Activated gamma-delta T cell treated with anti-CD3 and anti-CD28 coated beads, Interleukin-2, amount 50 U/mL, for 16 hours (primary cell): ENCODE measurements around the gene HDAC10.
"Not testable (repeated sequence)": the region's sequence is repeated elsewhere in the genome, so short reads cannot be mapped to it uniquely, and the experiment has no call there.

ENCODE experiments used
- DNase-seq: peaks from one replicate; pipeline ENCODE4 v3.0.0-alpha.2; 2020; ENCODE audit warnings: low read depth

The HDAC10 gene

DNA sequence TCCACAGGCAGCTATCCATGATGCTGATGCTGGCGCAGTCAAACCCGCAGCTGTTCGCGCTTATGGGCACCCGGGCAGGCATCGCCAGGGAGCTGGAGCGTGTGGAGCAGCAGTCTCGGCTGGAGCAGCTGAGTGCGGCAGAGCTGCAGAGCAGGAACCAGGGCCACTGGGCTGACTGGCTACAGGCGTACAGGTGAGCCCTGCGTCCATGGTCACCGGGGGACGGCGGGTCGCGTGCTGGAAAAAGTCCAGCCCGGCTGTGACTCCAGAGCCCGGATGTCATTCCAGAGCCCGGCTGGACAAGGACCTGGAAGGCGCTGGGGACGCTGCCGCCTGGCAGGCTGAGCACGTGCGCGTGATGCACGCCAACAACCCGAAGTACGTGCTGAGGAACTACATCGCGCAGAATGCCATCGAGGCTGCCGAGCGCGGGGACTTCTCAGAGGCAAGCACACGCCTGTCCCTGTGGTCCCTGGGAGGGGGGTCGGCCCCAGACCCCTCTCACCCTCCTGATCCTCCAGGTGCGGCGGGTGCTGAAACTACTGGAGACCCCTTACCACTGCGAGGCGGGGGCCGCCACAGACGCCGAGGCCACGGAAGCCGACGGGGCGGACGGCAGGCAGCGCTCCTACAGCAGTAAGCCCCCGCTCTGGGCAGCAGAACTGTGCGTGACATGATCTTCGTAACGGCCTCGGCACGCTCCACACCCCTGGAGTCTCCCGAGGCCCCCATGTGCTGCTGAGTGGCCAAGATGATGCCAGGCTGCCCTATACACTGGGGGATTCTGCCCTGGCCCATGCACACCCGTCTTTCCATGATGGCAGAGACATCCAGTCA is 34.2 kb downstream of the HDAC10 start:
- no peak for DNase-seq

DNA sequence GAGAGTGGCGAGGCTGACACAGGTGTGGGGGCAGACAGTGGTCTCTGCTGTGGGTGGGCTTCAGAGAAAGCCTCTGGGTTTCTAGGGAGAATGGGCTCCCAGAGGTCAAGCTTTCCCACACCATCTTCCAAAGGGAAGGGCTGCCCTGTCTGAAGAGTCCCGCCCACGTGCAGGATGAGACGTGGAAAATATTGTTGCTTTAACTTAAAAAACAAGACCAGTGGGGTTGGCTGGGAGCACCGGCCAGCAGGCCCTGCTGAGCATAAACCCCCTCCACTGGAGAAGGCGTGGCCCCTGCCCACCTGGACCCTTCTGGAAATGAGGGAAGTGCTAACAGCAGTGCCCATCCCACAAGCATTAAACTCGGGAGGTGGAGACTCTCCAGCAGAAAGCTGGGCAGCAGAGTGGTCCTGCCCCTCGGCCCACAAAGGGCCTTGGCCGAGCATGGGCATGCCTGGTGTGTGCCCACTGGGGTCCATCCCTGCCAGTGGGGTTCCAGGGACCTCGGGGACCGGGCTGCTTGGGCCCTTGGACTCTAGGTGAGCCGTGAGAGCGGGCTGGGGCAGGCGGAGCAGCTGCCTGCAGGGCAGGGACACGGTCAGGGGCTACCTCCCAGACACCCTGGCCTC is 34.9 kb downstream of the HDAC10 start:
- DNase-seq = no peak

DNA sequence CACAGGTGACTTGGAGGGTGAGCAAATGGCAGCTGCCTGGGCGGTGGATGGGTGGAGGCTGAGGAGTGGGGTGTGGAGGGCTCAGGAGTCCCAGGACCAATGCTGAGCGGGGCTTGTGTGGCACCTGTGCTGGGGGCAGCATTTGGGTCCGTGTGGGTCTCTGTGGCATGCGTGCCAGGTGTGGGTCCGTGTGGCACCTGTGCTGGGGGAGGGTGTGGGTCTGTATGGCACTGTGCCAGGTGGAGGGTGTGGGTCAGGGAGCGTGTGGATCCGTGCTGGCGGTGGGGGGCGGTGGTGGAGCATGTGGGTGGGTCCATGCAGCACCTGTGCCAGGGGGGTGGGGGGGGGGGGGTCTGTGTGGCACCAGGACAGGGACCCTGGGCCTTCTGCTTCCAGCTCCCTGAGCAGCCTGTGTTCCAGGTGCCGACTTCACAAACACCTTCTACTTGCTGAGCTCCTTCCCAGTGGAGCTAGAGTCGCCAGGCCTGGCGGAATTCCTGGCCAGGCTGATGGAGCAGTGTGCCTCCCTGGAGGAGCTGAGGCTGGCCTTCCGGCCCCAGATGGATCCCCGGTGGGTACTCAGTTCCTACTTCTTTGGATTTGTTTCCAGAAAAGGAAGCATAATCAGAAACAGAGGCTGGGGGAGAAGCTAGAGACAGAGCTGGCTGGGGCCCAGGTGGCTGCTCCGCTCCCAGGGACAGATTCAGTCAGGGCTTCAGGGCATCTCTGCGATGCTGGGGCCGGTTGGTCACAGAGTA is 35.6 kb downstream of the HDAC10 start:
- DNase-seq = no peak

DNA sequence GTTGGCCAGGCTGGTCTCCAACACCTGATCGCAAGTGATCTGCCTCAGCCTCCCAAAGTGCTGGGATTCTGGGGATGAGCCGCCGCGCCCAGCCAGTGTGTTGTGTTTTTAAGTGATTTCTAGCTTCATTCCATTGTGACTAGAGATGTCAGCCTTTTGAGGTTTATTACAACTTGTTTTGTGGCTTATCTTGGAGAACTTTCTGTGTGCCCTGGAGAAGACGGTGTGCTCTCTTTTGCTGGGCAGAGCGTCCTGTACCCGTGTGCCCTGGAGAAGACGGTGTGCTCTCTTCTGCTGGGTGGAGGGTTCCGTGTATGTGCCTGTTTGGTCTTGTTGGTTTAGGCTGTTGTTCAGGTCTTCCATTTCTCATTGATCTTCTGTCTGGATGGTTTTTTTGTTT is 37.8 kb downstream of the HDAC10 start:
- no peak for DNase-seq

DNA sequence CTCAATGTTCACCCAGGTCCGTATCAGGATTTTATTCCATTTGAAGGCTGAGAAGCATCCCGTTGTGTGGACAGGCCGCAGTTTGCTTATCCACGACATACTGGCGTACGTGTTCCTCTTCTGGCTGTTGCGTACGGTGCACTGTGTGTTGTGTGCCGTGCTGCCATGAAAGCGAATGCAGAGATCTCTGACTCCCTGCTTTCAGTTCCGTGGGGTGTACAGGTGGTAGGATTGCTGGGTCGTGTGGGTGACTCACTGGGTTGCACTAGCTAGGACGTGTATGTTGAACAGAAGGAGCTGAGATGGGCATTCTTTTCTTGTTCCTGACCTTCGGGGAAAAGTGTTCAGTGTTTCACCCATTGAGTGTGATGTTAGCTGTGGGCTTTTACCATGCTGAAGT is 39.9 kb downstream of the HDAC10 start:
- no peak for DNase-seq

DNA sequence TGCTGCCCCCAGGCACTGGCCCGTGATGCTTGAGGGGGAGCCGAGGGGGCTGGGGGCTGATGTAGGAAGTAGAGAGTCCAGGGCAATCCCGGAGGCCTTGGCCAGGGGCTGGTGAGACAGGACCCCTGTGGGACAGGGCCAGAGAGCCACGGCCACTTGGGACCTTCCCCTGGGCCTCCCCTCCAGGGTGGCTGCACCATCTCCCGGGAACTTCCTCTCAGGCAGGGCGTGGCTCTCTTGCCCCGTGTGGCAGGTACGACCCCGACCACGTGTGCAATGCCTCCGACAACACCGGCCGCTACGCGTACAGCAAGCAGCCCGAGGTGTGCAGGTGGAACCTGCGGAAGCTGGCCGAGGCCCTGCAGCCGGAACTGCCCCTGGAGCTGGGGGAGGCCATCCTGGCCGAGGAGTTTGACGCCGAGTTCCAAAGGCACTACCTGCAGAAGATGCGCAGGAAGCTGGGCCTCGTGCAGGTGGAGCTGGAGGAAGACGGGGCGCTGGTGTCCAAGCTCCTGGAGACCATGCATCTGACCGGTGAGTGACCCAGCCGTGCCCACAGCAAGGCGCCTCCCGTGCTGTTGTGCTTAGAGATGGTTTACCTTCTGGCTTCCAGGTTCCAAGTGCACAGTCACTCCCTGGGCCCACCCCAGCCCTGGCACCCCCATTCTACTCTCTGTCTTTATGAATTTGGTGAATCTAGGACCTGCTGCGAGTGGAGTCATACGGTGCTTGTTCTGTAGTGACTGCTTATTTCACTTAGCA is 40.5 kb downstream of the HDAC10 start:
- DNase-seq = no peak

DNA sequence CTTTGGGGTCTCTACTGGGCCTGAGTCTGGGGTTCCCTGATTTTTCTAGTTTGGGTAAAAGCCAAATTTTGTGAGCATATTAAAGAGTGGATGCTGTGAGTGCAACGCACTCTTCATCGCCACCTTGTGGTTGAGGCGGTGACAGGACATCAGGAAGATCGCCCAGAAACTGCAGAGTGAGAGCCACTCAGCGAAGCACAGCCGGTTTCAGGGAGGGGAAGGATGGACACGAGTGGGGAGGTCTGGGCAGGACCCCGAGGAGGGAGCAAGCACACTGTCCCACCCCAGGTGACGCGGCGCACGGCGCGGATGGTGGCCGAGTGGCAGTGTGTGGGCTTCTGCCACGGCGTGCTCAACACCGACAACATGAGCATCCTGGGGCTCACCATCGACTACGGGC is 41.2 kb downstream of the HDAC10 start:
- peak; percentile 54 for DNase-seq

DNA sequence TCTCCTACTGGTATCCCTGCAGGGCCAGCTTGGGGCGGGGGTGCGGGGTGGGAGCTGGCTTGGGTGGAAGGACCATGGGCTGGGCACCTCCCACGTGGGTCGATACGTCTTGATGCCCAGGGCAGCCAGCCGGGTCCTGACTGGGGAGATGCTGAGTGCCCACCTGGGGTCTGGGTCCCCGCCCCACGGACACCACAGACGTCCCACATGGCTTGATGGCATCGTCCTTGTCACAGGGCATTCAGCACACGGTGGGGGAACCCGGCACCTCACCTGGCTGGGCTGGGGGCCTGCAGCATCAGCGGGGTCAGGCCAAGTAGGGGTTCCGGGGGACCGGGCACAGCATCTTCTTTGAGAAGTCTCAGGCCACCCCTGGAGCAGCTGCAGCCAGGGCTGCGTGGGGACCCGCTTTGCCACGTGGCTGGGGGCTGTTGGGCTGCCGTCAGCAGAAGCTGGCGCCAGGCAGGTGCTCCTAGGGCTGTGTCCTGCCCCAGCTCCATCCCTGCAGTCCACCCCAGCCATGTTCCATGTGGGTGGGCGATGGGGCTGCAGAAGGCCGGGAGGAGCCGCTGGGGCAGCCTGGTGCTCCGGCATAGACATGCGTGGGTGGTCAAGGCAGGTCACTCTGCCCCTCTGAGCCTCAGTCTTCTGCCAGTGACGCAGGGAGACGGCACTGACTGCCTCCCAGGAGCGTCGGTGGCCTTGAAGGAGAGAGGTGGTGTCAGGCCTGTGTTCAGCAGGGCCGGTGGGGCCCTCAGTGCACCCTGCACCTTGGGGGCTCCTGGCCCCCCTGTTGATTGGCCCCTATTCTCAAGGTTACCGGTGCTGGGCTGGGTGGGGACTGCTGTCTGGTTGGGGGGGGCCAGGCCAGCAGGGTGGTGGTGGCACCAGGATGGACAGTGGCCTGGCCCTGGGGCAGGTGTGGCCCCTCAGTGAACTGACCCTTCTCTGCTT is 41.8 kb downstream of the HDAC10 start:
- no peak for DNase-seq

DNA sequence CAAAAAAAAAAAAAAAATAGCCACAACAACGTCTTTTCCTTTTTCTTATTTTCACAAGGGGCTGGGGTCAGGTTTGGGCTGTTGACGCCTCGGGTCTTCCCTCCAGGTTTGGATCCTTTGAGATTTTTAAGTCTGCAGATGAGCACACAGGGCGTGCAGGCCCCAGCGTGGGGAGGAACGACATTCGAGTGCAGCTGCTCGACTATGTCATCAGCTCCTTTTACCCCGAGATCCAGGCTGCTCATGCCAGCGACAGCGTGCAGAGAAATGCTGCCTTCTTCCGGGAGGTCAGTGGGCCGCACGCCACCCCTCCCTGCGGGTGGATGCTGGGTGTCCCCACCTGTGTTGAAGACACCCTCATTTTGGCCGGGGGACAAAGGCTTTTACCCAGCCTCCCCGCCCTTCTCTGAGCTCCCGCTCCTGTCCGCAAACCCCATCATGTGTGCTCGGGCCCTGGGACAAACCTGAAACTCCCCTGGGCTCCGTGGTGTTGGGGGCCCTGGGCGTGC is 42.6 kb downstream of the HDAC10 start:
- DNase-seq = no peak

DNA sequence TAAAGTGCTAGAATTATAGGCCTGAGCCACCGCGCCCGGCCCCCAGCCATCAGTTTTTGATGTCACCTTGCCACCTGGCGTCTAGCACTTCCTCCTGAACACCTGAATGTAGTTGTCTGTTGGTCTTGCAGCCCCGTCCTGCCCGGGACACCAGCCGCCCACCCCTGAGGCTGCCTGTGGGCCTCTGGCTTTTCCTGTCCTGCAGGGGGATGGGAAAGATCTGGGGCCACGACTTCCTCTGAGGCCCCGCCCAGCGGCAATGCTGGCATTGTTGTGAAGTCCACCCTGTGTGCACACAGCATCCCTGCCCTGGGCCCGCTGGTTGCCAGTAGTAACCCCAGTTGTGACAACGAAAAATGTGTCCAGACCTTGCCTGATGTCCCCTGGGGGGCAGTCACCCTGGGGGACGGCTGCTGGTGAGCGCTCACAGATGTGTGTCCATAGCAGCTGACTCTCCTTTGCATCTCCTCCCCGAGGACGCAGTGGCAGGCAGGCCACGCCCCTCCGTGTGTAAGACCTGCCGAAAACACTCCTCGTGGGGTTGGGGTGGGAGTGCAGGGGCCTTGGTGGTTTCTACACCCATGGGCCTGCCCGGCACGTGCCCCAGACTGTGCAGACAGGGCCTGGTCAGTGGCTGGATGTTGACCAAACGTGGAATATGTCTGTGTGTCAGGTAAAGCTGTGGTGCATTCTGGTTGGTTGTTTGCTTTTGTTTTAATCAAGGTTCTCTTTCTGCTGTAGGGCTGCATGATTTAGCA is 43.5 kb downstream of the HDAC10 start:
- no peak for DNase-seq

DNA sequence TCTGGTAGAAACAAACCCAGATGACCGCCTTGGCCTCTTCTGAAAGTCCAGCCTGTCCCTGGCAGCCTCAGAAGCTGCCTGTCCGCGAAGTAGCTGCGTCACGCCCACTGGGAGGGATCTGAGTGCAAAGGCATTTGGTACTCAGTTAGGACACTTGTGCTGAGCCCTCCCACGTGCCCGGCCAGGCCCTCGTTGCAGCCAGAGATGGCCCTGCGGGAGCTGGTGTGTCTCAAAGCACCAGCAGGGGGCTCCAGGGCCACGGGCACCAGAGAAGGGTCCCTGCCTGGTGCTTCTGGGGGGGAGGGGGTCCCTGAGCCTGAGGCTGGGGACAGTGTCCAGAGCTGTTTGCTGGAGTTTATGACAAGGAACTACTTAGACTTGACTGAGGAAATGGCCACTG is 44.5 kb downstream of the HDAC10 start:
- no peak for DNase-seq

DNA sequence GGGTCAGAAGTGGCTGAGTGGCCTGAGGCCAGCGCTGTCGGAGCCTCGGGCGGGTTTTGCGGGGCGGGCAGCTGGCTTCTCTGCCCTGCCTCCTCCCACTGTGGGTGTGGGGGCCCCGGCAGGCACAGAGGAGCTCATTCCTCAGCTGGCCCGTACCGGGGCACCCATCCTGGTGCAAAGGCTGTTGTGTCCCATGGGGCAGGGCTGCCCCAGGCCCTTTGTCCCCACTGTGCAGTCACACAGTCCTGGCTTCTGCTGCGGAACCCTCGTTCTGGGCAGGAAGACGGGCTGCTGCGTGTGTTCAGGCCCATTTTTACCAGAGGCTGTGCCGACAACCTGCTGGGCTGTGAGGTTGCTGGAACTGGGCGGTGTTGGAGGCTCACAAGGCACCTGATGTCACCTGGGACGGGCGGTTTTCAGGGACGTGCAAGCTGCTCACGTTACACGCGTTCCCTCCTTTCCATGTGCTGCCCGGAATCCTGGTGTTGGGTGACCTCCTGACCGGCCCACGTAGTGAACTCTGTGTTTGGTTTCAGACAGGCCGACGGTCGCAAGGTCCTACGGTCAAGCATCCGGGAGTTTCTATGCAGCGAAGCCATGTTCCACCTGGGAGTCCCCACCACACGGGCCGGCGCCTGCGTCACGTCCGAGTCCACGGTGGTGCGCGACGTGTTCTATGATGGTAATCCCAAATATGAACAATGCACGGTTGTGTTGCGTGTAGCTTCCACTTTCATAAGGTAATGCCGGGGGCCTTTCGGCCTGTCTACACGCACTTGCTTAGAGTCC is 45.1 kb downstream of the HDAC10 start:
- DNase-seq = no peak

DNA sequence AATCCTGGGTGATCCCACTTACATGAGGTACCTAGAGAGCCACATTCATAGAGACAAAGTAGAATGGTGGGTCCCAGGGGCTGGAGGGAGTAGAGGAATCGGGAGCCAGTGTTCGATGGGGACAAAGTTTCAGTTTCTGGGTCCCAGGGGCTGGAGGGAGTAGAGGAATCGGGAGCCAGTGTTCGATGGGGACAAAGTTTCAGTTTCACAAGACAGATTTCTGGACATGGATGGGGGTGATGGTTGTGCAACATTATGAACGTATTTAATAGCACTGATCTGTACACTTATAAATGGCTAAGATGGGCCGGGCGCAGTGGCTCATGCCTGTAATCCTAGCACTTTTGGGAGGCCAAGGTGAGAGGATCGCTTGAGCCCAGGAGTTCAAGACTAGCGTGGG is 46.1 kb downstream of the HDAC10 start:
- DNase-seq = not testable (repeated sequence)

DNA sequence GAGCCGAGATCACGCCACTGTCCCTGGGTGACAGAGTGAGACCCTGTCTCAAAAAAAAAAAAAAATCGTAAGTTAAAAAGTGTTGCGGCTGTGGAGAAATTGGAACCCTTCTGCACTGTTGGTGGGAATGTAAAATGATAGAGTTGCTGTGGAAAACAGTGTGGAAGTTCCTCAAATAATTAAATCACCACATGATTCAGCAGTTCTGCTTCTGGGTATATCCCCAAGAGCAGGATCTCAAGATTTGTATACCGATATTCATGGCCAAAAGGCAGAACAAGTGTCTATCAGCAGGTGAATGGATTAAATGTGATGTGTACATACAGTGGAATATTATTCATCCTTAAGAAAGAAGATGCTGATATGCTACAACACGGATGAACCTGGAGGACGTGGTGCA is 46.5 kb downstream of the HDAC10 start:
- DNase-seq = no peak

DNA sequence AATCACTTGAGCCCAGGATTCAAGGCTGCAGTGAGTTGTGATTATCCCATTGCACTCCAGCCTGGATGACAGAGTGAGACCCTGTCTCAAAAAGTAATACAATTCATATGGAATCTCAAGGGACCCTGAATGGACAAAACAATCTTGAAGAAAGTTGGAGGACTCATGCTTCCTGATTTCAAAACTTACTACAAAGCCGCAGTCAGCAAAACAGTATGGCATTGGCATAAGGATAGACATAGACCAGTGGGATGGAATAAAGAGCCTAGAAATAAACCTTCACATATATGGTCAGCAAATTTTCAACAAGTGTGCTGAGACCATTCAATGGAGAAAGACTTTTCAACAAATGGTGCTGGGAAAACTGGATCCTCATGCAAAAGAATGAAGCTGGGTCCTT is 47.8 kb downstream of the HDAC10 start:
- DNase-seq = no peak

DNA sequence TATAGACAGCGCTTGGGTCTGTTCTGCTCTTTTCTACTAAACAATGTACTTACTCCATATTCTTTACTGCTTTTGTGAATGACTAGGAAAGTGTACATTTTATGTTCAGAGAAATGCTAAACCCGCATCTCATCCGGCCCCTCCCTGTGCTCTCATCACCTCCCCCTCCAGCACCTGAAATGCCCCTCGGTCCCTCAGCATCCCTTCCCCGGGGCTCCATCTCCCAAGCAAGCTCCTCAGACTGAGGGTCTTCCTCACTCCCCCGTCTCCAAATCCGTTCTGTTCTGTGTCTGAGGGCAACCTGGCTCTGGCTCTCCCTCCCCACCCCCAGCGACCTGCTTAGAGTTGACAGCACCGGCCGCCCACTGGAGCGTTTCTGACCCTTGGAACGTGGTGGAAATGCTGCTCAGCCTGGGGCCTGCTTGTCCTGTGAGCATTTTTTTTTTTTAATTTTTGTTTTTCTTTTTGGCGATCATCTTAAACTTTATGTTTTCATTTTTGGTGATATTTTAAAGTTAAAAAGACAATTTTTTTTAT is 48.9 kb downstream of the HDAC10 start:
- no peak for DNase-seq

DNA sequence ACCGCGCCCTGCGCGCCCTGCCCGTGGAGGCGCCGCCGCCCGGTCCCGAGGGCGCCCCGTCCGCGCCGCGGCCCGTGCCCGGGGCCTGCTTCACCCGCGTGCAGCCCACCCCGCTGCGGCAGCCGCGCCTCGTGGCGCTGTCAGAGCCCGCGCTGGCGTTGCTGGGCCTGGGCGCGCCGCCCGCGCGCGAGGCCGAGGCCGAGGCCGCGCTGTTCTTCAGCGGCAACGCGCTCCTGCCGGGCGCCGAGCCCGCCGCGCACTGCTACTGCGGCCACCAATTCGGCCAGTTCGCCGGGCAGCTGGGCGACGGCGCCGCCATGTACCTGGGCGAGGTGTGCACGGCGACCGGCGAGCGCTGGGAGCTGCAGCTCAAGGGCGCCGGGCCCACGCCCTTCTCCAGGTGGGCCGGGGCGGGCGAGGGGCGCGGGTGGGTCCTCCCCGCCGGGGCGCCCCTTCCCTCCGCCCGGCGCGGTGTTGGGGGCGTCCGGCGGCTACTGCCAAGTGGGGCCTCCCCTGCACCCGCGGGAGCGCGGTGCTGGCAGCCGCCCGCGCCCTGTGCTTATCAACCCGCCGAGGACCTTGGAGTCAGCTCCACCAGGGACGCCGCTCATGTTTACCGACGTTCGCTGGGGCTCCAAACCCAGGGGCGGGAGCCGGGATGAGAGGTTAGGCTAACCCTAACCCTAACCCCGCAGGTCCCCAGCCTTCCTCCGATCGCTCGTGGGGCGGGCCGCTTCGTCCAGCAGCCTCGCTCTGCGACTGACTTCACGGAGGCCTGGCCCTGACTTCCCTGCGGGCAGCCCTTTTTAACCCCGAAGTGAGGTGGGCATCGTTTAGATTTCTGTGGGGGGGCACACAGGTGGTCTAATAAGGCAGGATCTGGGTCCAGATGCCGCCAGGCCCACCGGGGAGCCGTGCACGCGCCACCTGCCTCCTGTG is 49.6 kb downstream of the HDAC10 start:
- DNase-seq = no peak
